ENCODE results near the gene LRRC14B.

GRCh38 chr5:179401-179800, 11.9 kb upstream of the LRRC14B start:
- TF ChIP-seq CTCF (IDR thresholded peaks at IDR 0.05) (no peak), POLR2A (IDR thresholded peaks at IDR 0.05) (no peak)

All from esophagus squamous epithelium (tissue), 4 donors.